NCI-H69 (cell line): ENCODE measurements around the gene TOMM40L.

Experiments
- DNase-seq: peaks from one replicate; lab custom pipeline; 2025; lab: John Stamatoyannopoulos, UW

The TOMM40L gene

GRCh38 chr1:161197560-161198193 lies 28.2 kb upstream of the TOMM40L start:
- no peak for DNase-seq

DNA sequence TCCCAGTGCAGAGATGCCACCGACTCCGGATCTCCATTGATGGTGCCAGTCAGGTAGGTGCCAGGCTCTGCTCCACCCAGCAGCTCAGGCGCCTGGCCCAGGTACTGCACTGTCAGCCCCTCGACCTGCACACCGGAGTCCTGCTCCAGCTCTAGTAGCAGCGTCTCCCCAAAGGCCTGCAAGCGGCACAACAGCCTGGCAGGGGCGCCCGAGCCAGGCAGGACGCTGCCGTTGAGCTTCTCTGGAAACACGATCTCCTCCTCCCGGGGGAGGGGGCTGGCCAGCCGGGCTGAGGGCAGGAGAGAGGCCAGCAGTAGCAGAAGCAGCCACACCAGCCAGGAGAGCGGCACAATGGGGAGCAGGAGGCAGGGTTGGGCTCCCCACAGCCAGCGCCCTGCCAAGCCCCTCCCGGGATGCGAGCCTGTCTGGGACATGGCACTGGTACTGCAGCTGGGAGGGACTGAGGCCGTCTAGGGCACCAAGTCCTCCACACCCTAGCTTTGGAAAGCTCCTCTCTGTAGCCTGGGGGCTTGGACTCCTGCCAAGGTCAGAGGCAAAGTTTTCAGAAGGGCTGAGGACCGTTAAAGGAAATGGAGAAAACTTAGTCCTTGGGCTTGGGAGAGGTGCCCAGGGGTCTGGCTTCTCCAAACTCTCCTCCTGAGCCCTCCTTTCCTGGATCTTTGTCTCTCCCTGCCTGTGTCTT lies 27.5 kb upstream of the TOMM40L start:
- peak; percentile 79 for DNase-seq

GRCh38 chr1:161198897-161199431 lies 26.9 kb upstream of the TOMM40L start, which contains the start of gene ADAMTS4:
ADAMTS4 (minus strand) TSS chr1:161199054; CDS start chr1:161198627, 427 bp downstream.
- DNase-seq, result peak; percentile 49

DNA sequence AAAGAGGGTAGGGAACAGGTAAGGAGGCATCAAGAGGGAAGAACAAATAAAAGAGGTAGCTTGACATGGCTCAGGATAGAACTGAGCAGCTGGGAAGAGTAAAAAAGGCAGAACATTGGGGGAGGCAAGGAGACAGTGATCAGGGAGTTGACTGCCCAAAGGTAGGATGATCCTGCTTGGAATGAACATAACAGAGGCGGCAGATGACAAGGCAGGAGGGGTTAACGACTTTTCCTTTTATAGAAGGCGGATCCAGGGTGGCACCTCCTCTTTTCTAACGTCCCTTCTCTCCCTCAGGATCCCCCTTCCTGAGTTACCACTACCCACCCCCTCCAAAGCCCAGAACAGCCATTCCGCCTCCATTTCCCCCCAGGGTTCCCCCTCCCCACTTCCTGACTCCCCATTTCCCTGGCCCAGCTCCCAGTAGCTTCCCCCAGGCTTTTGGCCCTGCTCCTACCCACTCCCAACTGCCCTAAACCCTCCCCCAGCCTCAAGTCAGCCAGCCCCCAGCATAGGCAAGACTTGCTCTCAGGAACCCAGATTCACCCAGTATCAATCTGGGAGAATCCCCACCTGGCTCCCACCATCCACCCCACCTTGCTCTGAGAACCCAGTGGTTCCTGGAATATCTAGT lies 26.2 kb upstream of the TOMM40L start:
- DNase-seq, result peak; percentile 68

DNA sequence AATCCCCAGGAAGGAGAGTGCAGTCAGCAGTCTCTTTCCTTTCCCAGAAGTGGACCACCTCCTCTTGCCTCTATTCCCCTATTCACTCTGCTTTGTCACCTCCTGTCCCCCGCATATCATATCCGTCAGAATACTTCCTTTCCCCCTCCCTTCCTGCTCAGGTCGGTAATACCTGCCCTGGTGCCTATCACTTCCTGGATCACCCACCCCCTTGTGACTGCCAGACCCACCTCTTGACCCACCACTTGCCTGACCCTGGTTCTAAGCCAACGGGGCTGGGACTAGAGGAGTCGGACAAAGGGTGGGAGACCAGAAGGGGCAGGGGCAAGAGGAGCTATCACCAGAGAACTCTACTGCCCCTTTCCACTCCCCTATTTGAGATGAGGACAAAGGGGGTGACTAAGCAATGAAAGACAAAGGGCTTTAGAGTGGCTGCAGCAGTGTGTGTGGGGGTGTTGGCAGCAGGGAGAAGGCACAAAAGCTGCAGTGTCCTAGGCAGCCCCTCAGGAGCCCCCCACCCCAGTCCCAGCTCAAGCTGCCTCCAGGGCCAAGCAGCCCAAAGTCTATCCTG lies 25.4 kb upstream of the TOMM40L start:
- DNase-seq, result peak; percentile 41

DNA sequence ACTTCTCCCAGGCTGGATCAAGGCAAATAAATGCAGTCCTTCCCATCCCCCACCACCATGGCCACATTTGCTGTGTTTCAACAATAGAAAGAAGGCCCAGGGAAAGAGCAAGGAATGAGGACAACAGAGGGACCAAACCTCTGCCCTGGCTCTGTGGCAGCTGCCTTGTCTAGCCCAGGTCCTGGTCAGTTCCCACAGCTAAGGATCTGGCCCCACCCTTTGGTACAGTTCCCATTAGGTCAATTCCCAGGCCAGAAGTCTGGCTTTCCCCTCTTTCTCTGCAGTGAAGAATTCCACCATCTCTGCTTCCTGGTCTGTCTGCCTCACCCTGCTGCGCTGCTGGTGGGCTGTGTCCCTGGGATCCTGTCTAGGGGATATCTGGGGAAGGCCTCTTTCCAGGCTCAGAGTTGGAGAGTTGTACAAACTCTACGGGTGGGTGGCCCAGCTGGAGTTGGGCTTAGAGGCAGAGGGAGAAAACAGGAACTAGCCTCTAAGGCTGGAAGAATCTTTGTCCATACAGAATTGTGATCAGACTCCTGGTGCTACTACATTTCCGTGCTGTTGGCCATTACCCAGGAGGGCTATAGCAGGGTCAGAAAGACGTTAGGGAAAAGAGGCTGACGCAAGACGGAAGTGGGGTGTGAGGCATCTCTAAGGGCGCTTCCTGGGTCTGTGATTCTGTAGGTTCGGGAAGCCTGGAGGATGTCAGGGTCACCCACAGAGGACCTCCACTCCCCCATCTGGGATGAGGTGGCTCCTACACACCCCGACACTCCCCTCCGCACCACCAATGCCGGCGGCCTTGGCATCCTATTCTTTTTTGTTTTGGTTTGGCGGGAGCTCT lies 24.6 kb upstream of the TOMM40L start:
- peak; percentile 44 for DNase-seq

DNA sequence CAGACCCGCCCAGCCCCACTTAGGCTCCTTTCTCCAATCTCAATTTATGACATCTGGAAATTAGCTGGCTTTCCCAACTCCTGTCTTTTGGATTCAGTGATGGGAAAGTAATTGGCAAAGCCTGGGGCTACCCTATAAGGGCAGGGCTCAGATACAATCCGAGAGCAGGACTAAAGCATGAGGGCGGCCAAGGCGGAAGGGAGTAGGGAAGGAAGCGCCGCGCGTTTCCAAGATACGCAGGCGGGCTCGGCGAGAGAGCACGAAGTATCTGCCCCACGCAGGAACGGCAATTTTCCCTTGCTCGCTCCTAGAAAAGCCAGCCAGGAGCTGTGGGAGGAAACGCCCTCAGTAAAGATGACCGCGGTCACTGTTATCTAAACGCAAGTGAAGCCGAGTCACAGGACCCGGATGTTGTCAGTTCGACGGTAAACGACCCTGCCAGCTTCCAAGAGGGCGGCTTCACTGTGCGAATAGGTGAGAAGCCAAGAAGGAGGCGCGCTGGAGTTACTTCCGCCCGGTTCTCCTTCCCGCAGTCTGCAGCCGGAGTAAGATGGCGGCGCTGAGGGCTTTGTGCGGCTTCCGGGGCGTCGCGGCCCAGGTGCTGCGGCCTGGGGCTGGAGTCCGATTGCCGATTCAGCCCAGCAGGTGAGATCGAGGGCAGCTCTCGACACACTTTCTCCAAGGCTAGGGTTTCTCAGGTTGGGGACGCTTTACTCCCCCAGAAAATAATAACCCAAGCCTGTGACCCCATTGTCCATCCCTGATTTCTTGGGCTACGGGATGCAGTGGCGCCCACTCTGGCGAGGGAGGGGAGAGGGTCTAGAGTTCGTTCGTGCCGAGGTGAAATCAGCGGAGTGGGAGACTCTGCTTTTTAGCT lies 23.8 kb upstream of the TOMM40L start, which contains the start of gene NDUFS2:
Gene NDUFS2 (plus strand): TSS at position 532 of the 877 bp plus-strand sequence. CDS start 19 bp downstream, at position 551.
- DNase-seq, result peak; percentile 100

GRCh38 chr1:161206411-161207140 lies 19.3 kb upstream of the TOMM40L start:
- DNase-seq, result no peak

DNA sequence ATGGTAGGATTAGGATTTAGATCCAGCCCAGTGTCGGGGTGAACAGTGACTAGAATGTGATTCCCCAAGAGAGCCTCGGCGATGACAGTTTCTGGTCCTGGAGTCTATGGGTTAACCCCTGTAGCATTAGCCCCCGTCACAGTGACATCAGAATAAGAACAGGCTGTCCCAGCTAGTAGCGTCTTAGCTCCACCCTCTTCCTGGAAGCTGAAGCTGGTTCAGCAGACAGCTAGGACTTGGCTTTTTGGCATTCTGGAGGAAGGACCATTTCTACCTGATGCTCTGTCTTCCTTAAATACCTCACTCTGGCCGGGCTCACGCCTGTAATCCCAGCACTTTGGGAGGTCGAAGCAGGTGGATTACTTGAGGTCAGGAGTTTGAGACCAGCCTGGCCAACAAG lies 18.7 kb upstream of the TOMM40L start:
- no peak for DNase-seq

- DNase-seq, result peak; percentile 82
Observed at GRCh38 chr1:161209790-161210409, 16.0 kb upstream of the TOMM40L start.

GRCh38 chr1:161214369-161214768 lies 11.5 kb upstream of the TOMM40L start:
- DNase-seq, result no peak

GRCh38 chr1:161215076-161215475 lies 10.8 kb upstream of the TOMM40L start, which contains the start of gene FCER1G:
FCER1G (plus strand) TSS chr1:161215295; CDS start chr1:161215322, 27 bp downstream.
- DNase-seq, result no peak

GRCh38 chr1:161216945-161217712 lies 8.7 kb upstream of the TOMM40L start:
- DNase-seq, result no peak

GRCh38 chr1:161217831-161218230 lies 8.0 kb upstream of the TOMM40L start:
- DNase-seq, result no peak

- DNase-seq, result no peak
Observed at GRCh38 chr1:161218301-161219077, 7.4 kb upstream of the TOMM40L start.

DNA sequence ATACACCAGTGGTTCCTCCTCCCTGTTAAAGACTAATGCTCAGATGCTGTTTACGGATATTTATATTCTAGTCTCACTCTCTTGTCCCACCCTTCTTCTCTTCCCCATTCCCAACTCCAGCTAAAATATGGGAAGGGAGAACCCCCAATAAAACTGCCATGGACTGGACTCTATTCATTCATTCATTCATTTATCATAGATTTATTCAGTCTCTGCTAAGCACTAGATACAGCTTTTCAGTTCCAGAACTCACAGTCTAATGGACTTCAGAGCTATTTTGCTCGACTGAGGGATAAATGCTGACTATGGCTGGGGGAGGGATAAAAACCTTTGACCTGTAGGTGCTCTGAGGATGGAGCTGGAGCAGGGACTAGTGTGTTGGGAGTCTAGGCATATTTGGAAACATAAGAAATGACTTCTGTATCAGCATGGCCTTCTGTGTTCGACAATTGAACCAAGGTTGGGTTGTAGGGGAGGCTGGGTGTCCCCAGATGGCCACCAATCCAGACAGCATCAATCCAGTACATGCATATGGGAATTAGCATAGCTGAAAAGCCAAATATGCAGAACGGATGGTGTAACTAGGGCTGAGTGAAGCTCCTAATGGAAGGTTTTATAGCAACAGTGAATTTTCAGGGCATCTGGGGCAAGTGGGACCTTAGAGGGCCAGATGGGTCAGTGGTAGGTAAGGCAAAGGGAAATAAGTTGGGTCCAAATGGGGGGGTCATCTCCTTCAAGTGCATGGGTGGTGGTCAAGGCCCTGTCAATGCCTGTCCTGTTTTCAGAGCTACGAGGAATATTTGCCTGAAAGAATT lies 6.6 kb upstream of the TOMM40L start:
- DNase-seq, result no peak

- no peak for DNase-seq
Observed at GRCh38 chr1:161220002-161220401, 5.9 kb upstream of the TOMM40L start.
